Ovary (tissue), 9 donors: ENCODE data around the gene GPS1. TPM values are rescaled to one million over a fixed set of nuclear protein-coding genes. Genes with fewer than 3 reads are reported as not detected.

Source experiments
- DNase-seq, 5 donors: peaks; one replicate each; pipeline ENCODE4 v3.0.0-alpha.2; 2019 to 2020
- H3K27ac ChIP-seq, 2 donors: fragments of 200-600 bp; one replicate each; pipeline versions ENCODE4 v1.5.1 to v1.8.0; 2019 to 2022
- H3K27me3 ChIP-seq: fragments of 200-600 bp; one replicate; pipeline ENCODE4 v1.8.0; 2022
- H3K36me3 ChIP-seq: fragments of 200-600 bp; sonication (generic); one replicate; pipeline ENCODE4 v1.5.1; 2019
- H3K4me1 ChIP-seq: one replicate; pipeline ENCODE4 v1.8.1; 2013; ENCODE audit warnings: mild to moderate bottlenecking, moderate library complexity; ENCODE audit not compliant: insufficient read depth
- H3K4me3 ChIP-seq: fragments of 200-600 bp; sonication (generic); one replicate; pipeline ENCODE4 v1.5.1; 2017
- H3K9me3 ChIP-seq, 2 donors: fragments of 200-600 bp in 1 of 2; sonication (generic) in 1 of 2; one replicate each; pipeline versions ENCODE4 v1.5.1 to v1.8.1; 2013 to 2019; ENCODE audit warnings: mild to moderate bottlenecking in 1 of 2, moderate library complexity in 1 of 2
- CTCF ChIP-seq, 3 donors: fragments of 450-650 bp in 2 of 3; fragments of 200-600 bp in 1 of 3; IDR thresholded peaks; one replicate each; pipeline versions ENCODE4 v1.5.1 to v1.8.0; 2016 to 2022; ENCODE audit warnings: antibody characterized with exemption in 3 of 3, mild to moderate bottlenecking in 1 of 3
- EP300 ChIP-seq: sonication (generic); formaldehyde crosslinking; IDR thresholded peaks from one replicate; pipeline ENCODE4 v1.6.1; 2017; ENCODE audit warnings: antibody characterized with exemption
- POLR2A ChIP-seq: fragments of 450-650 bp; IDR thresholded peaks from one replicate; pipeline ENCODE4 v1.6.1; 2017; ENCODE audit warnings: antibody characterized with exemption, mild to moderate bottlenecking, moderate library complexity
- WGBS, 3 donors: extraction: QIAGEN DNeasy Blood & Tissue Kit in 1 of 3; methylation state at CpG; one replicate each; pipeline versions ENCODE4 v1.1.5 to v1.1.7; 2013 to 2017; 5-methylcytosine and 5-hydroxymethylcytosine counted together
- intact Hi-C, 4 donors: fragments of 100-400 bp; cut with DNase I; formaldehyde crosslinking; loops; one replicate each; pipeline versions ENCODE4 v1.11.0 to v1.15.1; 2022 to 2023
- polyA plus RNA-seq, 2 donors: library from polyadenylated mRNA; stranded (reverse); fragments of 200-250 nt in 1 of 2; fragments of 350-450 nt in 1 of 2; fragmentation: Illumina TruSeq in 1 of 2; extraction: RNeasy Lipid Tissue Mini Kit (QIAGEN cat#74804) in 1 of 2; gene quantifications; one replicate each; pipeline ENCODE4 v1.2.3, GENCODE V29; 2013 to 2014
- total RNA-seq, 7 donors: library from RNA; depleted of rRNA in 2 of 7; stranded (reverse); fragments of >200 nt in 2 of 7; fragmentation: NEBNext Ultra II Directional in 3 of 7; extraction: Animal tissue kit (Norgen Biotek cat#: 25700) in 3 of 7; gene quantifications; one replicate each; pipeline versions ENCODE4 v1.1.0 to v1.2.4, GENCODE V29; 2016 to 2023
- donor health status: DM: no; HTN: no; CAD: no; lungs with moderate emphysema.
- donor health status: DM: no; HTN: no; CAD: no.
- donor health status: Bipolar disorder and iron deficiency.
- donor health status: DM: yes; HTN: yes; CAD: no.
- donor health status: DM: no; HTN: no; CAD: no.
- donor health status: DM: yes; HTN: yes; CAD: no.

GPS1 gene
- total and polyA plus RNA-seq, 9 donors = 12.4 to 96.2 (median 77.8) TPM

- H3K9me3 ChIP-seq = no peaks in the 10 kb centered on the region
- H3K27ac ChIP-seq = no peak overlapping the region
- H3K4me3 ChIP-seq = no peak overlapping the region
- no peaks in the 10 kb centered on the region for H3K27me3 ChIP-seq
- TF ChIP-seq CTCF (IDR thresholded peaks at IDR 0.05) (no peak), EP300 (no peak), POLR2A (no peak)
- H3K36me3 ChIP-seq = no peaks in the 10 kb centered on the region
- 87 to 91% (median 88%) methylated on average over 29 to 31 of the region's 31 CpGs for WGBS, 3 donors
- intact Hi-C loops = no loop called here
- no peak for DNase-seq
- H3K4me1 ChIP-seq = no peaks in the 10 kb centered on the region
These were observed 32.8 kb downstream of the GPS1 start for GRCh38 chr17:82084373-82085030.

GRCh38 chr17:82085031-82085861 lies 33.5 kb downstream of the GPS1 start:
- DNase-seq = no peak
- 81 to 87% (median 84%) methylated on average over 49 of the region's 49 CpGs for WGBS, 3 donors
- H3K27ac ChIP-seq = no peak overlapping the region
- H3K36me3 ChIP-seq = no peaks in the 10 kb centered on the region
- H3K9me3 ChIP-seq = no peaks in the 10 kb centered on the region
- TF ChIP-seq POLR2A = no peak
- no peak for TF ChIP-seq EP300
- no peak for TF ChIP-seq CTCF (IDR thresholded peaks at IDR 0.05)
- H3K4me1 ChIP-seq = no peaks in the 10 kb centered on the region
- no peaks in the 10 kb centered on the region for H3K27me3 ChIP-seq
- intact Hi-C loops = no loop called here
- H3K4me3 ChIP-seq = no peak overlapping the region

GRCh38 chr17:82085931-82086764 lies 34.5 kb downstream of the GPS1 start:
- intact Hi-C loops = no loop called here
- 84 to 89% (median 88%) methylated on average over 22 to 25 of the region's 25 CpGs for WGBS, 3 donors
- H3K4me1 ChIP-seq = no peaks in the 10 kb centered on the region

More at GRCh38 chr17:82085931-82086764, 34.5 kb downstream of the GPS1 start:
- H3K27me3 ChIP-seq = no peaks in the 10 kb centered on the region
- no peak overlapping the region for H3K4me3 ChIP-seq
- no peak overlapping the region for H3K27ac ChIP-seq
- no peaks in the 10 kb centered on the region for H3K9me3 ChIP-seq
- no peaks in the 10 kb centered on the region for H3K36me3 ChIP-seq
- DNase-seq = peak in 1 of 5 donors; percentile 21
- TF ChIP-seq POLR2A (no peak), EP300 (no peak), CTCF (IDR thresholded peaks at IDR 0.05) (no peak)
